ENCODE data around the gene ABCF2. TPM values are rescaled to one million over a fixed set of nuclear protein-coding genes. Genes with fewer than 3 reads are reported as not detected.

ABCF2 gene
- 10 to 100 TPM; 25.2 to 33.8 (median 29.5) TPM for total RNA-seq
- 10 to 100 TPM; 13.0 to 35.2 TPM for polyA plus RNA-seq
- long read RNA-seq, donor 1, transcript ABCF2-201 (15 exons, 3,546 nt), result major isoform, 47 of 55 reads
- long read RNA-seq, donor 1, partial matches to known transcripts, result 8 of 55 reads
- long read RNA-seq, donor 1, other reads (novel, unspliced or antisense), result 0 of 55 reads
- long read RNA-seq, donor 2, transcript ABCF2-201 (15 exons, 3,546 nt), result major isoform, 39 of 48 reads
- long read RNA-seq, donor 2, partial matches to known transcripts, result 8 of 48 reads
- long read RNA-seq, donor 2, other reads (novel, unspliced or antisense), result 1 of 48 reads
- long read RNA-seq, donor 3, transcript ABCF2-201 (15 exons, 3,546 nt), result major isoform, 145 of 171 reads
- long read RNA-seq, donor 3, partial matches to known transcripts, result 24 of 171 reads
- long read RNA-seq, donor 3, other reads (novel, unspliced or antisense), result 2 of 171 reads

- Histone ChIP-seq H3K9me3 (no peaks in the 10 kb centered on the region), H3K36me3 (peaks cover 0 to 35% (median 27%) of the 10 kb centered on the region in 9 donors), H3K4me1 (peaks cover 9 to 37% (median 27%) of the 10 kb centered on the region in 9 donors), H3K27ac (peak within 1 kb of the TSS in 9 of 10 donors; percentile 70 to 91 (median 81)), H3K27me3 (no peaks in the 10 kb centered on the region), H3K4me3 (peak within 1 kb of the TSS; percentile 65 to 94 (median 88))
- intact Hi-C loops (cut with DNase I), result loop anchor here in 2 of 10 donors (5.0 kb wide), 1 partner anchor 105 kb away; no protein-coding TSS in a partner anchor
- DNase-seq, result peak; percentile 99
- peak in 1 of 9 donors; percentile 7 for TF ChIP-seq CTCF (IDR thresholded peaks at IDR 0.05)
- ATAC-seq, result peak; percentile 99 to 100 (median 99)
- WGBS, 2 donors, result 0 to 1% methylated on average over 68 of the region's 68 CpGs
Measured at GRCh38 chr7:151226875-151227782, at the start of gene ABCF2. ABCF2 (minus strand) TSS chr7:151227205; CDS start chr7:151226458, 747 bp downstream.

- peak overlapping the region in 1 of 10 donors; percentile 48 for H3K4me3 ChIP-seq
- no peak for TF ChIP-seq CTCF (IDR thresholded peaks at IDR 0.05)
- ATAC-seq, result no peak
- no peak overlapping the region for H3K27ac ChIP-seq
- intact Hi-C loops (cut with DNase I), result no loop called here
- peaks cover 0 to 19% (median 9%) of the 10 kb centered on the region in 7 donors for H3K27me3 ChIP-seq
- whole genome bisulfite sequencing, 2 donors, result 34 to 38% methylated on average over 10 of the region's 10 CpGs
- H3K9me3 ChIP-seq, result no peaks in the 10 kb centered on the region
- no peaks in the 10 kb centered on the region for H3K36me3 ChIP-seq
- H3K4me1 ChIP-seq, result peaks cover 0 to 42% (median 8%) of the 10 kb centered on the region in 9 donors
- DNase-seq, result no peak
Measured at GRCh38 chr7:151275813-151276577, 49.0 kb upstream of the ABCF2 start.

- H3K4me1 ChIP-seq, result peaks cover 0 to 43% (median 8%) of the 10 kb centered on the region in 9 donors
- no peak overlapping the region for H3K27ac ChIP-seq
- TF ChIP-seq CTCF (IDR thresholded peaks at IDR 0.05), result no peak
- peaks cover 0 to 12% (median 7%) of the 10 kb centered on the region in 7 donors for H3K27me3 ChIP-seq
- intact Hi-C loops (cut with DNase I), result loop anchor here in 1 of 10 donors (1.0 kb wide), 1 partner anchor 22 kb away; no protein-coding TSS in a partner anchor
- no peaks in the 10 kb centered on the region for H3K9me3 ChIP-seq
- ATAC-seq (no peak), DNase-seq (no peak)
- no peak overlapping the region for H3K4me3 ChIP-seq
- no peaks in the 10 kb centered on the region for H3K36me3 ChIP-seq
- 84 to 87% methylated on average over 17 of the region's 17 CpGs for WGBS, 2 donors
Measured at GRCh38 chr7:151274936-151275812, 48.2 kb upstream of the ABCF2 start.

All from heart right ventricle (tissue), 16 donors.